NCI-H226 (cell line): Measurements from ENCODE around the gene TSEN15.
A peak's percentile ranks its signal among the peaks of the same experiment; 100 is the strongest.

Source experiments
- DNase-seq: peaks from one replicate; pipeline ENCODE4 v3.0.0-alpha.2; 2015

The TSEN15 gene

GRCh38 chr1:184051485-184052193, at the start of gene TSEN15:
TSS of gene TSEN15 (plus strand) at chr1:184051730. CDS start at chr1:184051756, 26 bp downstream.
- peak; percentile 84 for DNase-seq

GRCh38 chr1:184002071-184002470, 49.5 kb upstream of the TSEN15 start:
- DNase-seq = peak; percentile 88

- DNase-seq = no peak
These were observed 46.6 kb upstream of the TSEN15 start for GRCh38 chr1:184004935-184005334.

- DNase-seq = no peak
These were observed 46.0 kb upstream of the TSEN15 start for GRCh38 chr1:184005506-184005905.

- DNase-seq = no peak
These were observed 40.7 kb upstream of the TSEN15 start for GRCh38 chr1:184010788-184011187.

- no peak for DNase-seq
These were observed 39.3 kb upstream of the TSEN15 start for GRCh38 chr1:184012187-184012586.

GRCh38 chr1:184014271-184014670, 37.3 kb upstream of the TSEN15 start:
- no peak for DNase-seq

GRCh38 chr1:184016169-184016568, 35.4 kb upstream of the TSEN15 start:
- no peak for DNase-seq

GRCh38 chr1:184017306-184017705, 34.2 kb upstream of the TSEN15 start:
- DNase-seq = no peak

- no peak for DNase-seq
These were observed 32.9 kb upstream of the TSEN15 start for GRCh38 chr1:184018622-184019021.

GRCh38 chr1:184019069-184019468, 32.5 kb upstream of the TSEN15 start:
- no peak for DNase-seq

GRCh38 chr1:184019506-184019905, 32.0 kb upstream of the TSEN15 start:
- no peak for DNase-seq

- no peak for DNase-seq
These were observed 31.2 kb upstream of the TSEN15 start for GRCh38 chr1:184020328-184020727.

- DNase-seq = no peak
These were observed 30.7 kb upstream of the TSEN15 start for GRCh38 chr1:184020855-184021254.

- no peak for DNase-seq
These were observed 29.8 kb upstream of the TSEN15 start for GRCh38 chr1:184021728-184022127.

- DNase-seq = no peak
These were observed 28.9 kb upstream of the TSEN15 start for GRCh38 chr1:184022668-184023067.

- no peak for DNase-seq
These were observed 28.4 kb upstream of the TSEN15 start for GRCh38 chr1:184023171-184023570.

GRCh38 chr1:184025242-184025675, 26.3 kb upstream of the TSEN15 start:
- DNase-seq = peak; percentile 66

GRCh38 chr1:184027826-184028695, 23.5 kb upstream of the TSEN15 start:
- no peak for DNase-seq

- DNase-seq = no peak
These were observed 22.5 kb upstream of the TSEN15 start for GRCh38 chr1:184028854-184029623.

- DNase-seq = no peak
These were observed 21.0 kb upstream of the TSEN15 start for GRCh38 chr1:184030433-184031091.

GRCh38 chr1:184031092-184031408, 20.5 kb upstream of the TSEN15 start:
- DNase-seq = no peak
